ENCODE data around the gene PXMP2.

GRCh38 chr12:132639956-132640520 is 47.3 kb upstream of the PXMP2 start:
- TF ChIP-seq CTCF (IDR thresholded peaks at IDR 0.05; ENCODE audit: insufficient read depth, low read length, poor library complexity, severe bottlenecking) (no peak), EZH2phosphoT487 (conservative IDR thresholded peaks at IDR 0.05; ENCODE audit: low read length) (no peak)

Measured in SU-DHL-6 (cell line).